ENCODE data around the gene WNT9B.

- no peak for TF ChIP-seq CTCF (conservative IDR thresholded peaks at IDR 0.05 in 1 of 2, IDR thresholded peaks at IDR 0.05 in 1 of 2; ENCODE audit: low read depth in 1 of 2, low read length in 2 of 2)
- no peak for TF ChIP-seq EZH2 (IDR thresholded peaks at IDR 0.05; ENCODE audit: low read length, missing control alignments)
Observed at GRCh38 chr17:46826116-46826515, 25.3 kb upstream of the WNT9B start.
